Osteoblast (primary cell): ENCODE results near the gene DNAJA3. TPM values are rescaled to one million over a fixed set of nuclear protein-coding genes. Genes with fewer than 3 reads are reported as not detected.

Source experiments
- DNase-seq: peaks from one replicate; pipeline ENCODE4 v3.0.0; 2011; ENCODE audit warnings: low spot score, mixed read lengths; ENCODE audit not compliant: insufficient read length; ENCODE audit errors: missing footprints
- H2AFZ ChIP-seq: 2 replicates; pipeline ENCODE4 v1.6.0; 2011; ENCODE audit warnings: mild to moderate bottlenecking, low read length
- H3K27ac ChIP-seq: 2 replicates; pipeline ENCODE4 v1.5.1; 2011; ENCODE audit warnings: mild to moderate bottlenecking, low read depth, low read length, moderate library complexity
- H3K27me3 ChIP-seq: 2 replicates; pipeline ENCODE4 v1.6.0; 2012; ENCODE audit warnings: mild to moderate bottlenecking, control low read depth, inconsistent platforms, low read length, moderate library complexity; ENCODE audit not compliant: insufficient read depth
- H3K36me3 ChIP-seq: 2 replicates; pipeline ENCODE4 v1.5.1; 2011; ENCODE audit warnings: mild to moderate bottlenecking, low read length, control low read depth, moderate library complexity; ENCODE audit not compliant: insufficient read depth
- H3K4me1 ChIP-seq: 2 replicates; pipeline ENCODE4 v1.5.1; 2011; ENCODE audit warnings: mild to moderate bottlenecking, low read length, control low read depth, moderate library complexity; ENCODE audit not compliant: insufficient read depth
- H3K4me2 ChIP-seq: 2 replicates; pipeline ENCODE4 v1.6.0; 2011; ENCODE audit warnings: mild to moderate bottlenecking, low read length; ENCODE audit not compliant: insufficient read depth
- H3K4me3 ChIP-seq: fragments of 200-600 bp; sonication (generic); 3 replicates; pipeline ENCODE4 v1.5.1; 2012; ENCODE audit warnings: mild to moderate bottlenecking, low read length, inconsistent platforms; ENCODE audit not compliant: insufficient read depth
- H3K79me2 ChIP-seq: 2 replicates; pipeline ENCODE4 v1.6.0; 2012; ENCODE audit warnings: mild to moderate bottlenecking, low read length, control low read depth, inconsistent platforms; ENCODE audit not compliant: insufficient read depth
- H3K9me3 ChIP-seq: 2 replicates; pipeline ENCODE4 v1.5.1; 2011; ENCODE audit warnings: low read depth, low read length, control low read depth
- H4K20me1 ChIP-seq: 2 replicates; pipeline ENCODE4 v1.6.0; 2012; ENCODE audit warnings: mild to moderate bottlenecking, low read length, control low read depth; ENCODE audit not compliant: insufficient read depth
- CTCF ChIP-seq: IDR thresholded peaks from 2 replicates; pipeline ENCODE4 v1.5.1; 2011; ENCODE audit warnings: mild to moderate bottlenecking, low read depth, low read length, moderate library complexity; ENCODE audit errors: extremely low read depth
- total RNA-seq: library from RNA; depleted of rRNA; stranded (reverse); fragments of >200 nt; gene quantifications from 2 replicates; pipeline ENCODE4 v1.2.3, GENCODE V29; 2012

The DNAJA3 gene
- total RNA-seq, 1 donor, result 30.0 TPM

- TF ChIP-seq CTCF, result peak; percentile 33
- Histone ChIP-seq H3K4me3 (peak within 1 kb of the TSS; percentile 95), H3K36me3 (peaks cover 4% of the 10 kb centered on the region), H4K20me1 (peaks cover 10% of the 10 kb centered on the region), H2AFZ (peak within 1 kb of the TSS; percentile 97), H3K4me2 (peak within 1 kb of the TSS; percentile 76), H3K27ac (peak within 1 kb of the TSS; percentile 61), H3K4me1 (peaks cover 20% of the 10 kb centered on the region), H3K27me3 (no peaks in the 10 kb centered on the region), H3K9me3 (no peaks in the 10 kb centered on the region), H3K79me2 (peaks cover 44% of the 10 kb centered on the region)
- peak; percentile 95 for DNase-seq
Measured at GRCh38 chr16:4475880-4476788, 50.5 kb downstream of the DNAJA3 start, which contains the start of gene HMOX2. Gene HMOX2 (plus strand): TSS chr16:4476398. CDS start chr16:4505525, 29,127 bp downstream.

- peak; percentile 10 for TF ChIP-seq CTCF
- H3K36me3 ChIP-seq, result peaks cover 4% of the 10 kb centered on the region
- H2AFZ ChIP-seq, result no peak overlapping the region
- peaks cover 20% of the 10 kb centered on the region for H3K4me1 ChIP-seq
- H3K4me2 ChIP-seq, result peak overlapping the region; percentile 76
- peaks cover 15% of the 10 kb centered on the region for H4K20me1 ChIP-seq
- DNase-seq, result peak; percentile 93
- H3K4me3 ChIP-seq, result no peak overlapping the region
- no peaks in the 10 kb centered on the region for H3K9me3 ChIP-seq
- H3K27ac ChIP-seq, result no peak overlapping the region
- H3K79me2 ChIP-seq, result peaks cover 62% of the 10 kb centered on the region
- H3K27me3 ChIP-seq, result no peaks in the 10 kb centered on the region
Measured at GRCh38 chr16:4477966-4478365, 52.3 kb downstream of the DNAJA3 start.

- no peak for TF ChIP-seq CTCF
- H2AFZ ChIP-seq, result no peak overlapping the region
- peaks cover 10% of the 10 kb centered on the region for H3K4me1 ChIP-seq
Measured at GRCh38 chr16:4481526-4481925, 55.9 kb downstream of the DNAJA3 start.

GRCh38 chr16:4481963-4482362 is 56.3 kb downstream of the DNAJA3 start:
- no peak overlapping the region for H3K4me3 ChIP-seq
- TF ChIP-seq CTCF, result no peak
- no peak overlapping the region for H2AFZ ChIP-seq
- H3K9me3 ChIP-seq, result no peaks in the 10 kb centered on the region
- peaks cover 67% of the 10 kb centered on the region for H3K79me2 ChIP-seq
- peaks cover 10% of the 10 kb centered on the region for H3K4me1 ChIP-seq
- no peak overlapping the region for H3K27ac ChIP-seq
- H3K36me3 ChIP-seq, result peaks cover 13% of the 10 kb centered on the region
- H4K20me1 ChIP-seq, result peaks cover 15% of the 10 kb centered on the region
- H3K27me3 ChIP-seq, result no peaks in the 10 kb centered on the region
- no peak for DNase-seq
- H3K4me2 ChIP-seq, result no peak overlapping the region

More at GRCh38 chr16:4481526-4481925, 55.9 kb downstream of the DNAJA3 start:
- Histone ChIP-seq H3K27me3 (no peaks in the 10 kb centered on the region), H4K20me1 (peaks cover 15% of the 10 kb centered on the region), H3K79me2 (peaks cover 68% of the 10 kb centered on the region), H3K4me2 (no peak overlapping the region), H3K27ac (no peak overlapping the region), H3K4me3 (no peak overlapping the region), H3K9me3 (no peaks in the 10 kb centered on the region), H3K36me3 (peaks cover 13% of the 10 kb centered on the region)
- no peak for DNase-seq
